GM23248 (cell line): ENCODE results near the gene EPB41L4B. TPM values are rescaled to one million over a fixed set of nuclear protein-coding genes. Genes with fewer than 3 reads are reported as not detected.

Source experiments
- DNase-seq: peaks from one replicate; pipeline ENCODE4 v3.0.0-alpha.2; 2015
- H2AFZ ChIP-seq: fragments of 200-600 bp; sonication (generic); 2 replicates; pipeline ENCODE4 v1.6.1; 2016; ENCODE audit warnings: antibody characterized with exemption
- H3F3A ChIP-seq: fragments of 200-600 bp; sonication (generic); 2 replicates; pipeline ENCODE4 v1.6.1; 2016; ENCODE audit warnings: mild to moderate bottlenecking, antibody characterized with exemption, mixed run types; ENCODE audit not compliant: insufficient read depth
- H3K27ac ChIP-seq: fragments of 200-600 bp; sonication (generic); 2 replicates; pipeline ENCODE4 v1.5.1; 2016; ENCODE audit warnings: mild to moderate bottlenecking
- H3K27me3 ChIP-seq: fragments of 200-600 bp; sonication (generic); replicated peaks from 2 replicates; pipeline ENCODE4 v1.6.1; 2016; ENCODE audit warnings: mild to moderate bottlenecking; ENCODE audit not compliant: insufficient read depth
- H3K36me3 ChIP-seq: fragments of 200-600 bp; sonication (generic); 2 replicates; pipeline ENCODE4 v1.6.1; 2016; ENCODE audit warnings: low read depth, mild to moderate bottlenecking
- H3K4me1 ChIP-seq: fragments of 200-600 bp; sonication (generic); 2 replicates; pipeline ENCODE4 v1.6.1; 2016; ENCODE audit warnings: mild to moderate bottlenecking; ENCODE audit not compliant: insufficient read depth
- H3K4me2 ChIP-seq: fragments of 200-600 bp; sonication (generic); one replicate; pipeline ENCODE4 v1.6.1; 2016; ENCODE audit warnings: mild to moderate bottlenecking; ENCODE audit not compliant: unreplicated experiment
- H3K4me3 ChIP-seq: fragments of 200-600 bp; sonication (generic); 2 replicates; pipeline ENCODE4 v1.5.1; 2016; ENCODE audit warnings: mild to moderate bottlenecking
- H3K79me2 ChIP-seq: fragments of 200-600 bp; sonication (generic); 2 replicates; pipeline ENCODE4 v1.6.1; 2016; ENCODE audit warnings: mild to moderate bottlenecking; ENCODE audit not compliant: insufficient read depth
- H3K9ac ChIP-seq: fragments of 200-600 bp; sonication (generic); 2 replicates; pipeline ENCODE4 v1.6.1; 2016; ENCODE audit warnings: mild to moderate bottlenecking
- H3K9me2 ChIP-seq: fragments of 200-600 bp; sonication (generic); 2 replicates; pipeline ENCODE4 v1.6.1; 2016; ENCODE audit warnings: mixed run types, mild to moderate bottlenecking, moderate library complexity; ENCODE audit not compliant: insufficient read depth
- H3K9me3 ChIP-seq: fragments of 200-600 bp; sonication (generic); one replicate; pipeline ENCODE4 v1.6.1; 2017; ENCODE audit warnings: low read depth
- H4K20me1 ChIP-seq: fragments of 200-600 bp; sonication (generic); 2 replicates; pipeline ENCODE4 v1.6.0; 2016; ENCODE audit not compliant: insufficient read depth
- EZH2 ChIP-seq: fragments of 200-600 bp; sonication (generic); IDR thresholded peaks from 2 replicates; pipeline ENCODE4 v1.6.1; 2018; ENCODE audit warnings: antibody characterized with exemption, mild to moderate bottlenecking; ENCODE audit not compliant: insufficient read depth, poor library complexity, severe bottlenecking
- EZH2phosphoT487 ChIP-seq: fragments of 200-600 bp; sonication (generic); IDR thresholded peaks from 2 replicates; pipeline ENCODE4 v1.6.1; 2018; ENCODE audit warnings: antibody characterized with exemption, moderate library complexity, mild to moderate bottlenecking, low read depth; ENCODE audit not compliant: insufficient read depth
- WGBS, 2 experiments: methylation state at CpG; one replicate each; pipeline ENCODE4 v1.1.6; 2015 to 2017; ENCODE audit warnings: low lambda C conversion rate in 2 of 2, low coverage in 1 of 2; ENCODE audit errors: missing lambda C conversion rate in 2 of 2; 5-methylcytosine and 5-hydroxymethylcytosine counted together
- in situ Hi-C: fragments of 300-500 bp; cut with MboI; formaldehyde crosslinking; loops from 2 replicates; pipeline ENCODE4 v1.15.0; 2020
- polyA plus RNA-seq: library from polyadenylated mRNA; unstranded; fragments of >200 nt; fragmentation: Nextera tagmentation; extraction: Ambion mirVana; gene quantifications from 2 replicates; pipeline ENCODE4 v1.2.1, GENCODE V29; 2016
- total RNA-seq: library from RNA; depleted of rRNA; stranded (reverse); fragments of >200 nt; shearing (Covaris generic); gene quantifications from 2 replicates; pipeline ENCODE4 v1.2.3, GENCODE V29; 2014

The EPB41L4B gene
- total and polyA plus RNA-seq, 2 experiments from 2014 or later, result 0.33 to 0.76 TPM

DNA sequence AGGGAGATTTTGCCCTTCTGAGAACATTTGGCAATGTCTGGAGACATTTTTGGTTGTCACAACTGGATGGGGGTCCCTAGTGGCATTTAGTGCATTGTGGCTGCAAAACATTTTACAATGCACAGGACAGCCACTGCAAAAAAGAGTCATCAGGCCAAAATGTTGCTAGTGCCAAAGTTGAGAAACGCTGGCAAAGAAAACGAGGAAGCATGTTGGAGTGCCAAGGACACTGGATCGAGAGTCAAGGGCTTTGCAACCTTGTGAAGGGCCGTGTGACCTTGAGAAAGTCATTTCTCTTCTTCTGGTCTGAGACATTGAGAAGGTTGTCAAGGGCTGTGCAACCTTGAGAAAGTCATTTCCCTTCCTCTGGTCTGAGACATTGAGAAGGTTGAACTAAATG is 108.1 kb downstream of the EPB41L4B start:
- Histone ChIP-seq H3K9ac (no peak overlapping the region), H3K4me1 (no peaks in the 10 kb centered on the region), H3K4me3 (no peak overlapping the region), H3K9me3 (no peaks in the 10 kb centered on the region), H3K79me2 (no peaks in the 10 kb centered on the region), H2AFZ (no peak overlapping the region), H3K4me2 (no peak overlapping the region), H3F3A (no peaks in the 10 kb centered on the region), H3K27me3 (peaks cover 45% of the 10 kb centered on the region), H4K20me1 (no peaks in the 10 kb centered on the region), H3K36me3 (no peaks in the 10 kb centered on the region), H3K9me2 (no peaks in the 10 kb centered on the region), H3K27ac (no peak overlapping the region)
- in situ Hi-C loops, result no loop called here
- WGBS, 2 experiments, result 46 to 49% methylated on average over 4 of the region's 4 CpGs
- DNase-seq, result no peak
- no peak for TF ChIP-seq EZH2

GRCh38 chr9:109206670-109207069 is 114.2 kb downstream of the EPB41L4B start:
- TF ChIP-seq EZH2phosphoT487 (no peak), EZH2 (no peak)
- Histone ChIP-seq H3K36me3 (no peaks in the 10 kb centered on the region), H3K27me3 (peaks cover 37% of the 10 kb centered on the region), H2AFZ (no peak overlapping the region), H3K9ac (no peak overlapping the region), H3K4me2 (no peak overlapping the region), H3F3A (no peaks in the 10 kb centered on the region), H3K4me3 (no peak overlapping the region), H3K27ac (no peak overlapping the region), H3K79me2 (no peaks in the 10 kb centered on the region), H3K9me3 (no peaks in the 10 kb centered on the region), H4K20me1 (no peaks in the 10 kb centered on the region), H3K4me1 (no peaks in the 10 kb centered on the region), H3K9me2 (no peaks in the 10 kb centered on the region)
- in situ Hi-C loops, result no loop called here
- peak; percentile 33 for DNase-seq
- WGBS, 2 experiments, result 29 to 36% methylated on average over 2 of the region's 2 CpGs

- in situ Hi-C loops, result no loop called here
- no peaks in the 10 kb centered on the region for H3K4me1 ChIP-seq
- no peaks in the 10 kb centered on the region for H3K79me2 ChIP-seq
- no peak overlapping the region for H3K27ac ChIP-seq
- no peaks in the 10 kb centered on the region for H3K9me2 ChIP-seq
- H4K20me1 ChIP-seq, result no peaks in the 10 kb centered on the region
- DNase-seq, result no peak
- TF ChIP-seq EZH2phosphoT487 (no peak), EZH2 (no peak)
- no peak overlapping the region for H3K4me2 ChIP-seq
- no peak overlapping the region for H3K4me3 ChIP-seq
- H3K36me3 ChIP-seq, result no peaks in the 10 kb centered on the region
- 37 to 75% methylated on average over 1 of the region's 1 CpG for WGBS, 2 experiments
- H3F3A ChIP-seq, result no peaks in the 10 kb centered on the region
- peaks cover 30% of the 10 kb centered on the region for H3K27me3 ChIP-seq
- no peak overlapping the region for H2AFZ ChIP-seq
- H3K9ac ChIP-seq, result no peak overlapping the region
- no peaks in the 10 kb centered on the region for H3K9me3 ChIP-seq
Measured at GRCh38 chr9:109205526-109205925, 115.3 kb downstream of the EPB41L4B start.

- H3K79me2 ChIP-seq, result no peaks in the 10 kb centered on the region
- no peaks in the 10 kb centered on the region for H3K9me3 ChIP-seq
- TF ChIP-seq EZH2 (no peak), EZH2phosphoT487 (no peak)
- H3K36me3 ChIP-seq, result no peaks in the 10 kb centered on the region
- no peak overlapping the region for H3K4me2 ChIP-seq
- H3K27me3 ChIP-seq, result peaks cover 38% of the 10 kb centered on the region
- no peak overlapping the region for H3K9ac ChIP-seq
- no peaks in the 10 kb centered on the region for H4K20me1 ChIP-seq
- H3F3A ChIP-seq, result no peaks in the 10 kb centered on the region
- in situ Hi-C loops, result no loop called here
- no peak for DNase-seq
- H3K9me2 ChIP-seq, result no peaks in the 10 kb centered on the region
- H3K27ac ChIP-seq, result no peak overlapping the region
- no peaks in the 10 kb centered on the region for H3K4me1 ChIP-seq
- no peak overlapping the region for H2AFZ ChIP-seq
- no peak overlapping the region for H3K4me3 ChIP-seq
- WGBS, 2 experiments, result 50 to 57% methylated on average over 4 of the region's 4 CpGs
Measured at GRCh38 chr9:109203761-109204360, 117.0 kb downstream of the EPB41L4B start.

DNA sequence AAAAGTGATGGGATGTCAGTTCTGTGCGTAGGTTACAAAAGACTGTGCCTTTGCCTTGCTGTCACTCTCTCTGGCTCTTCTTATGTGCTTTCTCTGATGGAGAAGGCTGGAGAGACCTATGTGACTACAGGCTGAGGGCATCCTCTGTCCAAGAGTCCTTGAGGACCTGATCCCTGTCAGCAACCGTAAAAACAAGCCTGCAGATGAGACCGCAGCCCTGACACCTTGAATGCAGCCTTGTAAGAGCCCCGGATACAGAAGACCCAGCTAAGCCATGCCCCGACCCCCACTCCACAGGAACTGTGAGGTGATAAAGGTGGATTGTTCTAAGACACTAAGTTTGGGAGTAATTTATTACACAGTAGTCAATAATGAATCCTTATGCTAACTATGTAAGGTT is 121.2 kb downstream of the EPB41L4B start:
- peaks cover 28% of the 10 kb centered on the region for H3K27me3 ChIP-seq
- no peak overlapping the region for H2AFZ ChIP-seq
- in situ Hi-C loops, result no loop called here
- no peak overlapping the region for H3K4me3 ChIP-seq
- no peak overlapping the region for H3K9ac ChIP-seq
- TF ChIP-seq EZH2phosphoT487 (no peak), EZH2 (no peak)
- no peaks in the 10 kb centered on the region for H4K20me1 ChIP-seq
- H3K79me2 ChIP-seq, result no peaks in the 10 kb centered on the region
- no peaks in the 10 kb centered on the region for H3K9me3 ChIP-seq
- no peak overlapping the region for H3K4me2 ChIP-seq
- 53 to 60% methylated on average over 5 of the region's 5 CpGs for WGBS, 2 experiments
- no peak overlapping the region for H3K27ac ChIP-seq
- DNase-seq, result no peak
- H3K4me1 ChIP-seq, result no peaks in the 10 kb centered on the region
- H3F3A ChIP-seq, result no peaks in the 10 kb centered on the region
- H3K9me2 ChIP-seq, result no peaks in the 10 kb centered on the region
- H3K36me3 ChIP-seq, result no peaks in the 10 kb centered on the region
